Osteocyte (in vitro differentiated cells): ENCODE results near the gene ATAD3B. TPM values are rescaled to one million over a fixed set of nuclear protein-coding genes. Genes with fewer than 3 reads are reported as not detected.

Source experiments
- DNase-seq: peaks from one replicate; pipeline ENCODE4 v3.0.0; 2021; ENCODE audit warnings: mixed read lengths; ENCODE audit not compliant: unreplicated experiment; ENCODE audit errors: extremely low spot score
- H3K27ac Mint-ChIP-seq: one replicate; pipeline ENCODE4 v1.8.0; 2021; ENCODE audit warnings: mild to moderate bottlenecking, mixed read lengths; ENCODE audit not compliant: unreplicated experiment
- H3K27me3 Mint-ChIP-seq: one replicate; pipeline ENCODE4 v1.8.0; 2021; ENCODE audit warnings: mixed read lengths; ENCODE audit not compliant: unreplicated experiment
- H3K36me3 Mint-ChIP-seq: one replicate; pipeline ENCODE4 v1.8.0; 2021; ENCODE audit warnings: mixed read lengths; ENCODE audit not compliant: unreplicated experiment
- H3K4me1 Mint-ChIP-seq: one replicate; pipeline ENCODE4 v1.8.0; 2021; ENCODE audit warnings: mixed read lengths; ENCODE audit not compliant: unreplicated experiment
- H3K4me3 Mint-ChIP-seq: one replicate; pipeline ENCODE4 v1.8.0; 2021; ENCODE audit warnings: mild to moderate bottlenecking, moderate library complexity, mixed read lengths; ENCODE audit not compliant: unreplicated experiment
- H3K9me3 Mint-ChIP-seq: one replicate; pipeline ENCODE4 v1.8.0; 2021; ENCODE audit warnings: mixed read lengths; ENCODE audit not compliant: unreplicated experiment
- total RNA-seq: library from RNA; stranded (reverse); gene quantifications from 2 replicates; pipeline ENCODE4 v1.2.1, GENCODE V29; 2021
- TF ChIP-seq, protein P1 (sequence below): fragments of 200-600 bp; sonication (generic); IDR thresholded peaks from 2 replicates; pipeline ENCODE4 v1.5.0; 2021; ENCODE audit warnings: antibody characterized with exemption, mild to moderate bottlenecking, moderate library complexity

ATAD3B gene
- total RNA-seq, 1 donor from 2014 or later: 26.9 TPM

DNA sequence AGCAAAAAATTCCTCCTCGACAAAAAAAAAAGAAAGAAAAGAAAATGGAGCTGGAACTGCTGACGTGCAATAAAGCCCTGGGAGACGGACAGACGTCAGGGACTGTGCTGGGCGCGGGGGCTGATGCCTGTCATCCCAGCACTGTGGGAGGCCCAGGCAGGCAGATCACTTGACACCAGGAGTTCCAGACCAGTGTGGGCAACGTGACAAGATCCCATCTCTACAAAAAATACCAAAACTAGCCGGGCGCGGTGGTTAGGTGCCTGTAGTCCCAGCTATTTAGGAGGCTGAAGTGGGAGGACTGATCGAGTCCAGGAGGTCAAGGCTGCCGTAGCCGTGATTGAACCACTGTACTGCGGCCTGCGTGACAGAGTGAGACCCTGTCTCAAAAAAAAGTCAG, 46.9 kb upstream of the ATAD3B start:
- Mint-ChIP-seq H3K27me3 (no peaks in the 10 kb centered on the region), H3K27ac (no peak overlapping the region), H3K9me3 (no peaks in the 10 kb centered on the region), H3K4me1 (peaks cover 5% of the 10 kb centered on the region), H3K4me3 (no peak overlapping the region), H3K36me3 (no peaks in the 10 kb centered on the region)
- no peak for DNase-seq
- TF ChIP-seq, protein P1, sequence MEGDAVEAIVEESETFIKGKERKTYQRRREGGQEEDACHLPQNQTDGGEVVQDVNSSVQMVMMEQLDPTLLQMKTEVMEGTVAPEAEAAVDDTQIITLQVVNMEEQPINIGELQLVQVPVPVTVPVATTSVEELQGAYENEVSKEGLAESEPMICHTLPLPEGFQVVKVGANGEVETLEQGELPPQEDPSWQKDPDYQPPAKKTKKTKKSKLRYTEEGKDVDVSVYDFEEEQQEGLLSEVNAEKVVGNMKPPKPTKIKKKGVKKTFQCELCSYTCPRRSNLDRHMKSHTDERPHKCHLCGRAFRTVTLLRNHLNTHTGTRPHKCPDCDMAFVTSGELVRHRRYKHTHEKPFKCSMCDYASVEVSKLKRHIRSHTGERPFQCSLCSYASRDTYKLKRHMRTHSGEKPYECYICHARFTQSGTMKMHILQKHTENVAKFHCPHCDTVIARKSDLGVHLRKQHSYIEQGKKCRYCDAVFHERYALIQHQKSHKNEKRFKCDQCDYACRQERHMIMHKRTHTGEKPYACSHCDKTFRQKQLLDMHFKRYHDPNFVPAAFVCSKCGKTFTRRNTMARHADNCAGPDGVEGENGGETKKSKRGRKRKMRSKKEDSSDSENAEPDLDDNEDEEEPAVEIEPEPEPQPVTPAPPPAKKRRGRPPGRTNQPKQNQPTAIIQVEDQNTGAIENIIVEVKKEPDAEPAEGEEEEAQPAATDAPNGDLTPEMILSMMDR: no peak

DNA sequence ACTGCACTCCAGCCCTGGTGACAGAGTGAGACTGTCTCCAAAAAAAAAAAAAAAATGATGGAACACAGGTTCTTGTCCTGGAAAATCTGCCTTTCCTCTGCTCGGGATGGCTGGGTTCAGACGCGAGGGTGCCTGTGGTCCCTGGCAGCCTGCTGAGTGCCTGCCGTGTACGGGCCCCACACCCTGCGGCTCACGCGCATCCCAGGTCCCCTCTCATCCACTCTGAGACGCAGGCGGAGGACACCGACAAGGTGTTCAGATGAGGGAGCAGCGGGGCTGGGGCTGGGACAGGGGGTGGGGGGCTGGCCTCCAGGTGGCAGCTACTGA, 46.2 kb upstream of the ATAD3B start:
- H3K27ac Mint-ChIP-seq: no peak overlapping the region
- TF ChIP-seq, protein P1: no peak
- no peak overlapping the region for H3K4me3 Mint-ChIP-seq
- H3K27me3 Mint-ChIP-seq: no peaks in the 10 kb centered on the region
- no peak for DNase-seq
- H3K36me3 Mint-ChIP-seq: no peaks in the 10 kb centered on the region
- peaks cover 12% of the 10 kb centered on the region for H3K4me1 Mint-ChIP-seq
- H3K9me3 Mint-ChIP-seq: no peaks in the 10 kb centered on the region

DNA sequence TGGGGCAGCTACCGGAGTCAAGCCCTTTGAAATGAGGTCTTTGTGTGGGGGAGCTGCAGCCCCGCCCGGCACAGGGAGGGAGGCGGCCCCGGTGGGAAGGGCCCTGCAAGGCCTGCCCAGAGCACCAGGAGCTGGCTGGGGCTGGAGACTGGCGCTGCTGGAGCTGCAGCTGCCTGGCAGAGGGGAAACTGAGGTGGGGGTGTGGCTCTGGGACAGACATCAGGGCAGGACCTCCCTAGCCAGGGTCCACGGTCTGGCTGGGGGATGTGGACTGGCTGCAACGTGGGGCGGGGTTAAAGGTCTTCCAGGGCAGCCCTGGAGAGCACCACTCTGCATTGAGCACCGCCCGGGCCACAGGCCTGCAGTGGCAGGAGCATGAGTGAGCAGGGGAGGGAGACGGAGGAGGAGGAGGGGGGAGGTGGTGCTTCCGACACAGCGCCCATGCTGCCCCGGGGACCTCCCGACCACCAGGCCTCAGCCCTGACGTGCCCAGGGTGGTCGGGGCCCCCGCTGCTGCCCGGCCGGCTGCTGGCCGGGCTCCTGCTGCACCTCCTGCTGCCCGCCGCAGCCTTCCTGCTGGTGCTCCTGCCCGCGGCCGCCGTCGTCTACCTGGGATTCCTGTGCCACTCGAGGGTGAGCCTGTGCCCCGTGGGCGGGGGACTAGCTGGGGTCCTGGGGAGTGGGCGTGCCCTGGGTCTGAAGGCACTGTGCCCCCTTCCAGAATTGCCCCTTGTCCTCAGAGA, 45.6 kb upstream of the ATAD3B start:
- peaks cover 16% of the 10 kb centered on the region for H3K4me1 Mint-ChIP-seq
- no peak for DNase-seq
- no peaks in the 10 kb centered on the region for H3K27me3 Mint-ChIP-seq
- H3K4me3 Mint-ChIP-seq: no peak overlapping the region
- no peaks in the 10 kb centered on the region for H3K9me3 Mint-ChIP-seq
- H3K36me3 Mint-ChIP-seq: no peaks in the 10 kb centered on the region
- H3K27ac Mint-ChIP-seq: no peak overlapping the region
- TF ChIP-seq, protein P1: no peak

DNA sequence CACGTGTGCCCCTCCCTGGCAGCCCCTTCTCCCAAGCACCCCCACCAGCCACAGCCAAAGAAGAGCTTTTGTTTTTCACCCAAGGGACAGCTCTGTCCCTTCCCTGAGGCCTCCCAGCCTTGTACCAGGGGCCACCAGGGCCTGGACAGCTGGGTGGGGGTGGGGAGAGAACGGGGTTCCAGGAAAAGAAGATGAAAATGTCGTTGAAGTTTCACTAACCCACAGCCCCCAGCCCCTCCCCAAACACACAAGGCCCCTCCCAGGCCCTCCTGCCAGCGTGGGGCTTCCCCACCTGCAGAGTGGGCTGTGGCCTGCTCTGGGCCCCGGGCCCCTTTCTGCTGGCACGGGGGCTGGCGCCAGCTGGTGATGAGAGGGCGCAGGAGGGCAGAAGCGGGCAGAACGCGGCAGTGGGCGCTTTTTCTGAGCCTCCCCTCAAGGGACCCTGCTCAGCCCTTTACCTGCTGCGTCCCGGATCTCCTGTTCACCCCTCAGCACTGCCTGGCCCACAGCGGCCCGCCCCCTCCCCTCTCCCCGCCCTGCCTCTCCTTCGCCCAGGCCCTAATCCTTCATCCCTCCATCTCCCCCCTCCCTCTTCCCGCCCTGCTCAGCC, 45.0 kb upstream of the ATAD3B start:
- Mint-ChIP-seq H3K4me3 (no peak overlapping the region), H3K27ac (no peak overlapping the region), H3K27me3 (no peaks in the 10 kb centered on the region), H3K4me1 (peaks cover 21% of the 10 kb centered on the region), H3K9me3 (no peaks in the 10 kb centered on the region), H3K36me3 (no peaks in the 10 kb centered on the region)
- TF ChIP-seq, protein P1: no peak
- no peak for DNase-seq

DNA sequence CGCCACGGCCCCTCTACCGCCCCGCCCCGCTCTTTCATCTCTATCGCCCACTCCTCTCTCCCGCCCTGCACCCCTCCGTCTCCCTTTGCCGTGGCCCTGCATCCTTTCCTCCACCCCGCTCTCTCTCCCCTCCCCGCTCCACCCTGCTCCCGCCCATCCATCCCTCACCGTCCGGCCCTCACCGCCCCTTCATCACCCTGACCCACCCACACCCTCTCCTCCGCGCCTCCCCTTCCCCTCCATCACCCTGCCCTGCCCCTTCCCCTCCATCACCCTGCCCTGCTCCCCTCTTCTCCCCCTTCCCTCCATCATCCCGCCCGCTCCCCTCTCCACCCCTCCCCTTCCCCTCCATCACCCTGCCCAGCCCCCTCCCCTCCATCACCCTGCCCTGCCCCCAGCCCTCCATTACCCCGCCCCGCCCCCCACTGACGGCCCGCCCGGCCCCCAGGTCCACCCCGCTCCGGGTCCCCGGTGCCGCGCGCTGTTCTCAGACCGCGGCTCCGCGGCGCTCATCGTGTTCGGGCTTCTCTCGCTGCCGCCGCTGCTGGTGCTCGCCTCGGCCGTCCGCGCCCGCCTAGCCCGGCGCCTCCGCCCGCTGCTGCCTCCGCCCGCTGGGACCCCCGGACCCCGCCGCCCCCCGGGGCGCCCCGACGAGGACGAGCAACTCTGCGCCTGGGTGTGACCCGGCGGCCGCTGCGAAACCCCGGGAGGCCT, 44.3 kb upstream of the ATAD3B start:
- DNase-seq: peak; percentile 84
- Mint-ChIP-seq H3K36me3 (no peaks in the 10 kb centered on the region), H3K4me1 (peaks cover 26% of the 10 kb centered on the region), H3K9me3 (no peaks in the 10 kb centered on the region), H3K27ac (no peak overlapping the region), H3K27me3 (no peaks in the 10 kb centered on the region), H3K4me3 (no peak overlapping the region)
- TF ChIP-seq, protein P1: no peak
